Stimulated activated naive B cell treated with anti-CD40 and anti-IgM and Interleukin-4, amounts not matched to agents 10 μg/mL and 1 μg/mL and 100 μg/mL, for 72 hours (primary cell): ENCODE results near the gene WDTC1.
"Not testable (repeated sequence)": the region's sequence is repeated elsewhere in the genome, so short reads cannot be mapped to it uniquely, and the experiment has no call there.

Source experiments
- ATAC-seq, 2 donors: fragments of 150-1000 bp; cut with Tn5 transposase; replicated peaks; 2 replicates each; pipeline ENCODE4 v1.10.0; 2021; ENCODE audit warnings: moderate library complexity in 1 of 2
- DNase-seq: peaks from one replicate; pipeline ENCODE4 v3.0.0; 2021
- H3K27ac Mint-ChIP-seq: one replicate; pipeline ENCODE4 v1.8.0; 2022; ENCODE audit warnings: mild to moderate bottlenecking, mixed read lengths
- H3K27me3 Mint-ChIP-seq, 2 donors: one replicate each; pipeline ENCODE4 v1.8.0; 2022; ENCODE audit warnings: mixed read lengths in 2 of 2
- H3K36me3 Mint-ChIP-seq, 2 donors: one replicate each; pipeline ENCODE4 v1.8.0; 2022; ENCODE audit warnings: mixed read lengths in 2 of 2, mild to moderate bottlenecking in 1 of 2
- H3K4me1 Mint-ChIP-seq, 2 donors: one replicate each; pipeline ENCODE4 v1.8.0; 2022; ENCODE audit warnings: mixed read lengths in 2 of 2, mild to moderate bottlenecking in 1 of 2
- H3K4me3 Mint-ChIP-seq, 2 donors: one replicate each; pipeline ENCODE4 v1.8.0; 2022; ENCODE audit warnings: mild to moderate bottlenecking in 2 of 2, mixed read lengths in 2 of 2, moderate library complexity in 1 of 2
- H3K9me3 Mint-ChIP-seq, 2 donors: one replicate each; pipeline ENCODE4 v1.8.0; 2022; ENCODE audit warnings: mixed read lengths in 2 of 2, mild to moderate bottlenecking in 1 of 2

Gene WDTC1

GRCh38 chr1:27274204-27274603 lies 39.8 kb downstream of the WDTC1 start:
- Mint-ChIP-seq H3K27me3 (no peaks in the 10 kb centered on the region), H3K9me3 (peaks cover 0 to 4% of the 10 kb centered on the region in 2 donors), H3K36me3 (peaks cover 21 to 32% of the 10 kb centered on the region in 2 donors), H3K4me3 (no peak overlapping the region), H3K27ac (no peak overlapping the region), H3K4me1 (peaks cover 4 to 35% of the 10 kb centered on the region in 2 donors)
- DNase-seq (no peak), ATAC-seq (no peak)

DNA sequence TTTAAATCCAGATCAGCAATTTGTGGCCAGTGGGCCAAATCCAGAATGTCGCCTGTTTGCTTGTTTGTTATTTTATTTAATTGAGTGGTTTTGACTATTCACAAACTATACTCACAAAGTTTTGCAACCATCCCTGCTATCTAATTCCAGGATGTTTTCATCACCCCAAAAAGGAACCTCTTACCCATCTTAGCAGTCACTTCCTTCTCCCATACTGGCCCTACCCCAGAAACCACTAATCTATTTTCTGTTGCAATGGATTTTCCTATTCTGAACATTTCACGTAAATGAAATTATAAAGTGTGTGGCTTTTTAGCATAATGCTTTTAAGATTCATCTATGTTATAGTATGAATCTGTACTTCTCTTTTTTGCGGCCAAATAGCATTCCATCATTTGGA lies 41.3 kb downstream of the WDTC1 start:
- Mint-ChIP-seq H3K27me3 (no peaks in the 10 kb centered on the region), H3K4me1 (peaks cover 4 to 35% of the 10 kb centered on the region in 2 donors), H3K4me3 (no peak overlapping the region), H3K36me3 (peaks cover 18 to 30% of the 10 kb centered on the region in 2 donors), H3K27ac (no peak overlapping the region), H3K9me3 (peaks cover 0 to 4% of the 10 kb centered on the region in 2 donors)
- ATAC-seq (no peak), DNase-seq (no peak)

- peak; percentile 70 for DNase-seq
Observed at GRCh38 chr1:27284425-27285273, 50.2 kb downstream of the WDTC1 start.

GRCh38 chr1:27285274-27285660 lies 50.8 kb downstream of the WDTC1 start:
- H3K9me3 Mint-ChIP-seq: no peaks in the 10 kb centered on the region
- no peak for DNase-seq

More at GRCh38 chr1:27284425-27285273, 50.2 kb downstream of the WDTC1 start:
- Mint-ChIP-seq H3K9me3 (no peaks in the 10 kb centered on the region), H3K4me1 (peaks cover 6 to 22% of the 10 kb centered on the region in 2 donors), H3K36me3 (peaks cover 11 to 15% of the 10 kb centered on the region in 2 donors), H3K27ac (no peak overlapping the region), H3K4me3 (no peak overlapping the region), H3K27me3 (no peaks in the 10 kb centered on the region)
- peak; percentile 95 to 97 for ATAC-seq

DNA sequence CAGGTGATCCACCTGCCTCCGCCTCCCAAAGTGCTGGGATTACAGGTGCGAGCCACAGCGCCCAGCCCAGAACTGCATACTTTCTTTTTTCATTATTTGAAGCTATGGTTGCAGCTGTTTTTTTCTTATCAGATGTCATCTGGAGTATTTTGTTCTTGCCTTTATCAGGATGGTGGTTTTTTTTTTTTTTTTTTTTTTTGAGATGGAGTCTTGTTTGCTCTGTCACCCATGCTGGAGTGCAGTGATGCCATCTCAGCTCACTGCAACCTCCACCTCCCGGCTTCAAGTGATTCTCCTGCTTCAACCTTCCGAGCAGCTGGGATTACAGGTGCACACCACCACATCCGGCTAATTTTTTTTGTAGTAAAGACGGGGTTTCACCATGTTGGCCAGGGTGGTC lies 51.4 kb downstream of the WDTC1 start:
- not testable (repeated sequence) for H3K27ac Mint-ChIP-seq, ATAC-seq, H3K27me3 Mint-ChIP-seq

More at GRCh38 chr1:27285274-27285660, 50.8 kb downstream of the WDTC1 start:
- Mint-ChIP-seq H3K36me3 (peaks cover 15 to 19% of the 10 kb centered on the region in 2 donors), H3K4me3 (no peak overlapping the region), H3K27me3 (no peaks in the 10 kb centered on the region), H3K27ac (no peak overlapping the region), H3K4me1 (peaks cover 6 to 22% of the 10 kb centered on the region in 2 donors)
- no peak for ATAC-seq

GRCh38 chr1:27289125-27289524 lies 54.7 kb downstream of the WDTC1 start:
- not testable (repeated sequence) for DNase-seq, H3K27ac Mint-ChIP-seq, H3K9me3 Mint-ChIP-seq, H3K4me3 Mint-ChIP-seq, ATAC-seq, H3K4me1 Mint-ChIP-seq, H3K27me3 Mint-ChIP-seq
- peaks cover 27 to 35% of the 10 kb centered on the region in 2 donors for H3K36me3 Mint-ChIP-seq

More for the DNA sequence above, 51.4 kb downstream of the WDTC1 start:
- H3K9me3 Mint-ChIP-seq, H3K4me3 Mint-ChIP-seq, DNase-seq: not testable (repeated sequence)
- peaks cover 20 to 25% of the 10 kb centered on the region in 2 donors for H3K36me3 Mint-ChIP-seq
- H3K4me1 Mint-ChIP-seq: peaks cover 6 to 22% of the 10 kb centered on the region in 2 donors

DNA sequence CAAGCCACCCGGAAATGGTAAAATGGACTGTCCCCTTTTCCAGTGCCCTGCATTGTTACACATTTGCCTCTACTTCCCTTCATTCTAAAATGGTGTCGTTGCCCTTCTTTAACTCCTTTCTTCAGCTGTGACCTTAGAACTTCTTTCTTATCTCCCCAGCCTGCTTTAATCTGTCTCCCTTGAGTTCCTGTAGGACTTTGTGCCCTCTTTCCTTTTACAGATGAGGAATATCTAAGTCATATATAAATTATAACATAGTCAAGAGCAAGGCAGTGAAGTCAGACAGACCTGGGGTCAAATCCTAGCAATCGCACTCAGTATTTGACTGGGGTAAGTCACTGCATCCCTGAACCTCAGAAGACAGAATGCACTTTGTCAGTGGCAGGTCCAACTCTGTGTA lies 56.1 kb downstream of the WDTC1 start:
- ATAC-seq (no peak), DNase-seq (no peak)
- Mint-ChIP-seq H3K27me3 (no peaks in the 10 kb centered on the region), H3K27ac (no peak overlapping the region), H3K36me3 (peaks cover 27 to 45% of the 10 kb centered on the region in 2 donors), H3K4me3 (no peak overlapping the region), H3K4me1 (no peaks in the 10 kb centered on the region), H3K9me3 (no peaks in the 10 kb centered on the region)

- Mint-ChIP-seq H3K27me3 (no peaks in the 10 kb centered on the region), H3K27ac (peak overlapping the region; percentile 57), H3K9me3 (no peaks in the 10 kb centered on the region), H3K36me3 (peaks cover 27 to 51% of the 10 kb centered on the region in 2 donors), H3K4me1 (no peaks in the 10 kb centered on the region), H3K4me3 (no peak overlapping the region)
- DNase-seq (no peak), ATAC-seq (no peak)
Observed at GRCh38 chr1:27292106-27292505, 57.7 kb downstream of the WDTC1 start.

GRCh38 chr1:27293915-27294314 lies 59.5 kb downstream of the WDTC1 start:
- Mint-ChIP-seq H3K27me3 (no peaks in the 10 kb centered on the region), H3K36me3 (peaks cover 20 to 49% of the 10 kb centered on the region in 2 donors), H3K9me3 (no peaks in the 10 kb centered on the region), H3K27ac (no peak overlapping the region), H3K4me1 (no peaks in the 10 kb centered on the region), H3K4me3 (no peak overlapping the region)
- DNase-seq (no peak), ATAC-seq (no peak)

GRCh38 chr1:27296773-27297291 lies 62.4 kb downstream of the WDTC1 start:
- no peaks in the 10 kb centered on the region for H3K9me3 Mint-ChIP-seq
- H3K27me3 Mint-ChIP-seq: no peaks in the 10 kb centered on the region
- DNase-seq: peak; percentile 23
- H3K4me3 Mint-ChIP-seq: no peak overlapping the region
- peak; percentile 65 to 67 for ATAC-seq
- peaks cover 10 to 56% of the 10 kb centered on the region in 2 donors for H3K36me3 Mint-ChIP-seq
- no peak overlapping the region for H3K27ac Mint-ChIP-seq
- H3K4me1 Mint-ChIP-seq: peaks cover 6 to 10% of the 10 kb centered on the region in 2 donors

GRCh38 chr1:27297903-27298302 lies 63.5 kb downstream of the WDTC1 start:
- DNase-seq (no peak), ATAC-seq (no peak)
- H3K27me3 Mint-ChIP-seq: no peaks in the 10 kb centered on the region
- peak overlapping the region; percentile 31 for H3K27ac Mint-ChIP-seq
- peaks cover 5 to 56% of the 10 kb centered on the region in 2 donors for H3K36me3 Mint-ChIP-seq
- H3K4me3 Mint-ChIP-seq: no peak overlapping the region
- H3K9me3 Mint-ChIP-seq: no peaks in the 10 kb centered on the region
- H3K4me1 Mint-ChIP-seq: peaks cover 6 to 10% of the 10 kb centered on the region in 2 donors

DNA sequence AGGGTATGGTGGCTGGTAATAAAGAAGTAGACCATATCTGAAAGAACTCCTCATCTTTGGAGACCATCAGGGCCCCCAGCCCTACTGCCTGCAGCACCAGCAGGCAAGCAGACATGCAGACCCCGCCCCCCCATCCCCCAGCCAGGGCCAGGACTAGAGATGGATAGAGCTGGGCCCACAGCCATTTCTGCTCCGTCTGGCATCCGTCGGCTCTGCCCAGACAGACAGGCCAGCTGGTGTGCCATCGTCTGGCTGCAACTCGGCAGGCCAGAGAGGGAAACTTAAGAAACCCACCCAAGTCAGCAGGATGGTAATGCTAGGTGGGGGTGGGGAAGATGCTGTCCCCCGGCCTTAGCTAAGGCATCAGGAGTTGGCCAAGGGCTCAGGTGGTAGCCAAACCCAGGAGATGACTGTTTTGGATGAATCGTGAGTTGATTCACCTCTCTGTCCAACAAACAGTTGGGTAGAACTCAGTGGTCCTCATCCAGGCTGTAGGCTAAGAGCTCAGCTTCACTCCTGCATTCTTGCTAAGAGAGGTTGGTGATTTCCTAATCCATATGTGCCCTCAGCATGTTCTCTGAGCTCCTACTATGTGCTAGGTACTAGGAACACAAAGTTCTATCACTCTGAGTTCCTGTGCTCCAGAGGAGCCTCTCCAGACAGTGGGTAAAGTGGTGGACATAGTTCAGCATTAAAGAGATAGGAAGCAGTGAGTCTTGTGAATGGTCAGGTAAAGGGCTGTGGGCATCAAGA lies 64.4 kb downstream of the WDTC1 start:
- ATAC-seq (no peak), DNase-seq (no peak)
- Mint-ChIP-seq H3K27me3 (no peaks in the 10 kb centered on the region), H3K27ac (no peak overlapping the region), H3K36me3 (peaks cover 5 to 55% of the 10 kb centered on the region in 2 donors), H3K4me3 (no peak overlapping the region), H3K9me3 (no peaks in the 10 kb centered on the region), H3K4me1 (peaks cover 6 to 10% of the 10 kb centered on the region in 2 donors)

DNA sequence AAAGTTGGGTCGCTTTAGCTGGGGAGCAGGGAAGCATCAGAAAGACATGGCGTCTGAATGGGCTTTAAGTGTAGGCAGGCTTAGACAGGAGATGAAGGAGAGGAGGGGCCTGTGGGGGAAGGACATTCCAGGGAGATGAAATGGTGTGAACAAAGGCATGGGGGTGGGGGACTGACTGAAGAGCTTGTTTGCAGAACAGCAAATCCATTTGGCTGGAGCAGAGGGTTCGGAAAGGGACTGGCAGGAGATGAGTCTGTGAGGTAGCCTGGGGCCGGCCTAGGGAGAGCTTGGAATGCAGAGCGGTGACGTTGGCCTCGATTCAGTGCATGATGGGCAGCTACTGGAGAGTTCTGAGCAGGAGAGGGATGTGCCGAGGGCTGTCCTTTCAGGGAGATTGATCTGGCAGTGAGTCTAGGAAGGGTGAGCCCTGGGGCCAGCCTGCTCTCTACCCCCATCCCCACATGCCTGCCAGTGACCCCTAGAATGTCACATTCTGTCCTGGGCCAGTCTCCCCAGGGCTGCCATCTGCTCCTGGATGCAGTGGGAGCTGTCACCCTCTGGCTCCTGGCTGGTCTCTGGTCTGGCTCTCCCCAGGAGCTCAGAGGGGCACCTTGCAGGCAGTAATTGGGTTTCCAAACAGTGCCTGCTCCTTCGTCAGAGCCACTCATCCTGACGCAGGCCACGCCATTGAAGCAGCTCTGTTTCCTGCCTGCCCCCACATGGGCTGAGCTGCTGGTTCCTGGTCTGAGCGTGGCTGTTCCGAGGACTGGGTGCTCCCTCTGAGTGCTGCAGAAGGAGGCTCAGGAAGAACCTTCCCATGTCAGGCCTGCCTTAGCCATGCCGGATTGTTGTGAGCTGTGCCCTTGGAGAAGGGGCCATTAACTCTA lies 65.2 kb downstream of the WDTC1 start:
- DNase-seq (no peak), ATAC-seq (no peak)
- Mint-ChIP-seq H3K4me3 (no peak overlapping the region), H3K27me3 (no peaks in the 10 kb centered on the region), H3K27ac (peak overlapping the region; percentile 43), H3K9me3 (no peaks in the 10 kb centered on the region), H3K4me1 (peaks cover 6 to 10% of the 10 kb centered on the region in 2 donors), H3K36me3 (peaks cover 5 to 51% of the 10 kb centered on the region in 2 donors)
